Measurements from ENCODE around the gene CPNE4.

The CPNE4 gene

DNA sequence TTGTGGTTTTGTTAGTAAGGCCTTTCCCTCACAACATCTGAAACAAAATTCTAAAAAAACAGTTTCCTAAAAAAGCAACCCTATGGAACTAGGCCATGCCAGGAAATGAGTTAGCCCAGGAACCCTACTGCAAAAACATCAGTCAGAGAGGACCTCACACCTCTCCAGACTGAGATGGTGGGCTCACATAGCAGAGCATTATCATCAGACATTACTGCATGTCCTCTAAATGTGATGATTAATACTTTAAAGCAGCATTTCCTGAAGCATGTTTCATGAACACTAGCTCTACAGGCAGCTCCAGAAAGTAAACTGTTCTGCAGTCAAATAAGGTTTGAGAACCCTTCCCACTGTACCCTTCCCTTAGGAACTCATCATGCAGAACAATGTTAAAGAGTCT is 299.7 kb downstream of the CPNE4 start:
- no peak for DNase-seq (ENCODE audit: low spot score)

GRCh38 chr3:131733086-131733841 is 301.6 kb downstream of the CPNE4 start:
- DNase-seq (ENCODE audit: low spot score): no peak

GRCh38 chr3:131731709-131732108 is 303.1 kb downstream of the CPNE4 start:
- no peak for DNase-seq (ENCODE audit: low spot score)

GRCh38 chr3:131730581-131730980 is 304.2 kb downstream of the CPNE4 start:
- DNase-seq (ENCODE audit: low spot score): no peak

DNA sequence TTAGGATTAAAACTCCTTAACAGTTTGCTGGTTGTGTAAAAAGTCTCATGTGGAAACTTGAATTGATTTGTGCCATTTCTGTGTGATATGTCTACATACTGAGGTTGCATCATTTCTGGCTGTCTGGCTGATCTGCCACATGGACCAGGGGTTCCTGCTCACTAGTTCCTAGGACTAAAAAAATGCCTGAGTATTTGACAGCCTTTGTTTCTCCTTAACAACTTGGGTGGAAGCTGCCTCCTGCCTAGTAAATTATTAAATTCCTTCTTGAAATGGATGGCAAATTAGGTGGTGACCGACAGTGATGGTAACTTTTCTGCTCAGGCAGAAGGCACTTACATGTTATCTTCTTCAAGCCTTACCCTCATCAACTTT is 305.2 kb downstream of the CPNE4 start:
- DNase-seq (ENCODE audit: low spot score): no peak

GRCh38 chr3:131728898-131729642 is 305.7 kb downstream of the CPNE4 start:
- no peak for DNase-seq (ENCODE audit: low spot score)

GRCh38 chr3:131725414-131725813 is 309.4 kb downstream of the CPNE4 start:
- DNase-seq (ENCODE audit: low spot score): no peak

DNA sequence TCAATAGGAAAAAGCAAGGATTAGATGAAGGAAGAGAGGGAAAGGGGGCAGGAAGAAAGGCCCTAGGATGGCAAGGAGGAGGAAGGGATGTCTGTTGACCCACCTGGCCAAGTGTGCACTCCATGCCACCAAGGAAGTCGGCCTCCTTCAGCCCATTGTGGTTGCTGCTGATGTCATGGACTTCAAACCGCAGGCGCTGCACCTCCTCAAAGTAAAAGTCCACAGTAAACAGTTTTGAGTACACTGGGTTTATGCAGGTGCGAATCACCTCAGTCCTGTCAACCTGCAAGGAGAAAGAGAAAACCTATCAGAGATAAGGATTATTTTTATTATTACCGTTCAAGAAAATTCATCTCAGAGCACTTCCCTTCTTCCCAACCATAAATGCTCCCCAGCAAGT is 311.5 kb downstream of the CPNE4 start:
- no peak for DNase-seq (ENCODE audit: low spot score)

DNA sequence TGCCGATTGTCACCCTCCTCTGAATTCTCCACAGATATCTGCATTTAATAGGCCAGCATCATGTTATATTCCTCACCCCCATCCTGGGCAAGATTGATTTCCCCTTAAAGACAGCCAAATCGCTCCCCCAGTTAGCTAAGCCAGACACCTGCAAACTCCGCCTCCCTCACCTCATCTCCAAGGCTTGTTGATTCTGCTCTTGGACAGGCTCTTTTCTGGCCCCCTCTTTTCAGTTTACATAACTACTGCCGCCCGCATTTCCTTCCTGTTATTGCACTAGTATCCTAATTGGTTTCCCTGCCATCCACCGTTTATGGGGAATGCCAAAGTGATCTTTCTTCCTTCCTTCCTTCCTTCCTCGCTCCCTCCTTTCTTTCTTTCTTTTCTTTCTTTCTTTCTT is 317.3 kb downstream of the CPNE4 start:
- DNase-seq (ENCODE audit: low spot score): no peak

DNA sequence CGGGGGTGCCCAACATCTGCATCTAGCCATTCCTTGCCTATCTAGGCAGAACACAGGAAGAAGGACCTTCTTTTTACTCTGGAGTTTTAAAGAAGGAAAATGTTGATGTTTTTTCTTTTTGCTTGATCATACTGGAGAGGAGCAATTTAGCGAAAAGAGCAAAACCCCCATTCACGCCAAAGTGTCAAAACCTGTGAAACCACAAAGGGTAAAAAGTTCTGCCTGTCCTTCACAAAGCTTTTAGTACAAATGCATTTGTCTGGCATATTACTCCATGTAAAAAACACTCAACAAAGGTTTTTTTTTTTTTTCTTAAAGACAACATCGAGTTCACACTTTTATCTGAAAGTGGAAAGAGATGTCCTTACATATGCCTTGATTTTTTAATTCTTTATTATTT is 317.9 kb downstream of the CPNE4 start:
- DNase-seq (ENCODE audit: low spot score): no peak

DNA sequence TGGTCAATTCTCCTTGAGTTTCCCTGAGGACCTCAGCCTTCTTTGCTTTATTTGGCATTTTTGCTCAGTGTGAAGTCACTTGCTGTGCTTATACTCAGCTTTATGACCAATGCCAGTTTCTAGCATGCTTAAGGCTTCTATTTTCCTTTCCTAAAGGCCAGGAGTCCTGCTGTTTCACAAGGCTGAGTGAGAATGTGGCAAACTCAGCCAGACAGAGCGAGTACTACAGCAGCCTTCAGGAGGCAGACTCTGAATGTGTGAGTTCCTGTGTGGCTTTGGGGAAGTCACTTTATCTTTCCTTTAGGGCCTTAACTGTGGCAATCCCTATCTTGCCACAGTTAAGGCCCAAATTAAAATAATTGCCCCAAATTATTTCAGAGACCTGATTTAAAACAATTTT is 318.8 kb downstream of the CPNE4 start:
- DNase-seq (ENCODE audit: low spot score): no peak

GRCh38 chr3:131714585-131715220 is 320.1 kb downstream of the CPNE4 start:
- no peak for DNase-seq (ENCODE audit: low spot score)

DNA sequence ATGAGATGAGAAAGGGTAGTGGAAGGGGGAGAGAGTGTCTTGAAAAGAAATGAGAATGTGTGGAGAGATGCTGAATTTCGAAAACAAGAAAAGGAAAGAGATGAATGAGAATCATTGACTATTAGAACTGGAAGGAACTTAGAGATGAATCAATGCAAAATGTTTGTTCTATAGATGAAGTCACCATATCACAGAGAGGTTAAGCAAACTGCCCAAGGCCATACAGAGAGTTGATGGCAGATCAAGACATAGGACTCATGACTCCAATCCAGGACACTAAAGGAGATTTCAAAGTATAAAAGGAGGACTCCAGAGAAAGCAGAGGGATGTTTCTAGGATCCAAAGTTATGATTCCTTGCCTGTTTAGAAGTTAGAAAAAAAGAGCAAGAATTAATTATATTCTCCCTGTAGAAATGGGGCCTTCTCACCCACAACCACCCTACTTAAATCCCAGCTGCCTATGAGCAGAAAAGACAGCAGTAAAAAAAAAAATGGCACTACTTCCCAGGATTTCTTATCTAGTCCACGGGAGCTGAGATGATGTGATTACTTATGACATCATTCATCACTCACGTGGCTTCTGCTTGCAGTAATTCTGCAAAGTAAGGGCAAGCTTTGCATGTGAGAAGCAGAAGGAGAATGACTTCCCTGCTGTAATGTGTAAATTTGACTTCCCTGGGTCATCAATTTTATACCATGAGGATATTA is 321.2 kb downstream of the CPNE4 start:
- DNase-seq (ENCODE audit: low spot score): no peak

DNA sequence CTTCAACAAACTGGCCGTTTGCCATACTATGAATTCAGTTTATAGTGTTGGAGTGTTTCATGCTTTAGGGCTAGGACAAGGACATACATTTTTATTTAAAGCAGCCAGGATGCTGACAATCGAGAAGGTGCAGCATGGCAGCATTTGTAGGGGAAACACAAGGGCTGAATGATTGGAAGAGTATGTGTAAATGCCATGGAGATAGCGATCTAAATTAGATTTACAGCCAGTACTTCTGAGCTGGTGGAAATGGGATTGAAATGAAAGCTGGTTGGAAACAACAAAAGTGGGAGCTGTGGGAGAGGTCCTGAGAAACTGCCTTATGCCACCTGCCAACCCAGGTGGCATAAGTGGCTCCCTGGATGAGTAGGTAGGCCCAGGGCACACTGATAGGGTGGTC is 322.2 kb downstream of the CPNE4 start:
- no peak for DNase-seq (ENCODE audit: low spot score)

GRCh38 chr3:131711114-131711768 is 323.6 kb downstream of the CPNE4 start:
- no peak for DNase-seq (ENCODE audit: low spot score)

DNA sequence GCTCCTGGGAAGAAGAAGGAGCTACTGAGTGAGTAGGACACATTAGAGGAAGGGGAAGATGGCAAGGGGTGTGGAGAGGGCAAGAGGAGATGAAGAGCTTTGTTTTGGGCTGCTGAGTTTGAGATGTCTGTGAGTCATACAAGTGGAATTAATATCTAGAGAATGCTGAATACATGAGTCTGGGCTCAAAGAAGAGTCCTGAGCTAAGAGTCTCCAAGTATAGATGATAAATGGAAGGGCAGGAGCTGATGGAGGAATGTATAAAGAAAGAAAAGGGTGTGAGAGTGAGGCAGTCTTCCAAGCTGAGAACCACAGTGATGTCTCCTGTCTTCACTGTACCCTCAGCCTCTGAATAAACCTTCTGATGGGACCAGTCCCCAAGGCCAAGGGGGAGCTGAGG is 326.6 kb downstream of the CPNE4 start:
- DNase-seq (ENCODE audit: low spot score): no peak

- no peak for DNase-seq (ENCODE audit: low spot score)
Observed at GRCh38 chr3:131705558-131706051, 329.2 kb downstream of the CPNE4 start.

DNA sequence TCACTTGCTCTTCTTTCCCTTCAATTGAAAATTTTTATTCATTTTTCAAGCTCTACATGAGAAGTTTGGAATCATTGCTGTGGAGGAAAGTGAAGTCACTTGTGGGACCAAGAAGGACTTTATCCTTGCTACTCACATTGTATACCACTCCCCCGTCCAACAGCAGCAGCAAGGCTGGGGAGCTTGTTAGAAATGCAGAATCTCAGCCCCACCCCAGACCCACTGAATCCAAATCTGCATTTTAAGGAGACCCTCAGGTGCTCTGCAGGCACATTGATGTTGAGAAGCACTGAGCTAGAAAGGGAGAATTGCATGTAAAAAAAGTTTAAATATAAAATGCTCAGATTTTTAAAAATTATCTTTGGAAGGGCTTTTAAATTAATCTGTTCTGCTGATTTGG is 329.7 kb downstream of the CPNE4 start:
- no peak for DNase-seq (ENCODE audit: low spot score)

DNA sequence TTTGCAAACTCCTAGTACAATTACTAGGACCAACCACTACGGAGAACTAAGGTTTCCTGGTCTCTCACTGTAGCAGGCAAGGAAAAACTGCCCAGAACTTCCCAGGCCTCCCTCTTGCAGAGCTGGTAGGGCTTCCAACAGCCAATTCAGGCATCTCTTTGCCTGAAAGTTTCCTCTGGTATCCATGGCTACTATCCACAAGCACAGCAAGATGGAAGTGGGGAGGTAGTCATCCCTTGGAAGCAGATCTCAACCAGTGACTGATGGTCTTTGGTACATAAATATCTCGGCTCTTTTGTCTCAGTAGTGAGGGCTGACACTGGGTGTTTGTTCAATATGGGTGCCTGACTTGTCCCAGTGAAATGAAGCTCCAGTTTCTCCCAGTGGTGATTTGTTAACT is 330.7 kb downstream of the CPNE4 start:
- no peak for DNase-seq (ENCODE audit: low spot score)

DNA sequence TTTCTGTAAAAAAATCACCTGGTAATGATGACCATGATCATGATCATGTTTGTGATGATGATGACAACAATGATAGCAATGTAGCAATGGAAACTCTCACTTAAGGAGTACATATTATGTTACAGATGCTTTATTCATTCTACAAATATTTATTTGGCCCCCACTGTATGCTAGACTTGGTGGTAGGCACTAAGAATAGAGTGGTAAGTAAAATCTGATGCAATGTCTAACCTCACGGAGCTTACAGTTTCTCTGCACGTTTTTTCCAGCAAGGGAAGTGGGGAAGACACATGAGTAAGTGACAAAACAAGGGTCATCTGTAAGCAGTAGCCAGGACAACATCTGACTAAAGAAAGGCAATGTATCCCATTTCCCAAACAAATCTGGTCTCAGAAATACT is 332.7 kb downstream of the CPNE4 start:
- no peak for DNase-seq (ENCODE audit: low spot score)

DNA sequence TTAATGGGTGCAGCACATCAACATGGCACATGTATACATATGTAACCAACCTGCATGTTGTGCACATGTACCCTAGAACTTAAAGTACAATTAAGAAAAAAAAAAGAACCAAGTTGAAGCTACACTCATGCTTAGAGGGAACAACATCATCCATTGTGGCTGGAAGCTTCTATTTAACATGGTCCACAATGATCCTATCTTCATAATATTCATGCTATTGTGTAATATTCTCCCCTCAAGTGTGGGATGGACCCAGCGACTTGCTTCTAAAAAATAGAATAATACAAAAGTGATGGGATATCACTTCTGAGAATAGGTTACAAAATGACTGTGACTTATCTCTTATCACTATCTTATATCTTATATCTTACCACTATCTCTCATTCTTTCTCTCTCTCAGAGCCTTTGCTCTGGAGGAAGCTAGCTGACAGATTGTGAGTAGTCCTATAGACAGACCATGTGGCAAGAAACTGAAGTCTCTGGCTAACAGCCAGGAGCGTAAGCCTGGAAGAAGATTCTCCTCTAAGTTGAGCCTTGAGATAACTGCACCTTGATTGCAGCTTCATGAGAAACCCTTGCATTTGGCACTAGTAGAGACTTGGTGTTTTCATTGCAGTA is 333.6 kb downstream of the CPNE4 start:
- no peak for DNase-seq (ENCODE audit: low spot score)

GRCh38 chr3:131699001-131699400 is 335.8 kb downstream of the CPNE4 start:
- DNase-seq (ENCODE audit: low spot score): no peak
